Psoas muscle (tissue), 8 donors: Measurements from ENCODE around the gene ZFP92. TPM values are rescaled to one million over a fixed set of nuclear protein-coding genes. Genes with fewer than 3 reads are reported as not detected.
"Not testable (repeated sequence)": the region's sequence is repeated elsewhere in the genome, so short reads cannot be mapped to it uniquely, and the experiment has no call there.

Experiments used
- ATAC-seq, 4 donors: fragments of 200-7000 bp; cut with Tn5 transposase; one replicate each; pipeline ENCODE4 v1.9.1; 2020; ENCODE audit warnings: moderate library complexity in 3 of 4, mild to moderate bottlenecking in 2 of 4
- DNase-seq, 2 donors: peaks; one replicate each; pipeline ENCODE4 v3.0.0-alpha.2; 2020
- H3K27ac ChIP-seq: fragments of 200-600 bp; one replicate; pipeline ENCODE4 v1.8.0; 2022
- H3K27me3 ChIP-seq, 3 donors: fragments of 200-600 bp in 1 of 3; one replicate each; pipeline versions ENCODE4 v1.6.1 to v1.8.0; 2013 to 2022; ENCODE audit warnings: low read length in 2 of 3, mild to moderate bottlenecking in 2 of 3, moderate library complexity in 1 of 3; ENCODE audit not compliant: insufficient read depth in 3 of 3
- H3K36me3 ChIP-seq, 2 donors: fragments of 200-600 bp in 1 of 2; one replicate each; pipeline versions ENCODE4 v1.6.1 to v1.8.0; 2013 to 2022; ENCODE audit warnings: low read depth in 1 of 2, mild to moderate bottlenecking in 1 of 2, moderate library complexity in 1 of 2; ENCODE audit not compliant: insufficient read depth in 1 of 2
- H3K4me1 ChIP-seq: fragments of 200-600 bp; one replicate; pipeline ENCODE4 v1.8.0; 2022
- H3K4me3 ChIP-seq: fragments of 200-600 bp; one replicate; pipeline ENCODE4 v1.8.0; 2022; ENCODE audit warnings: mild to moderate bottlenecking
- H3K9me3 ChIP-seq: fragments of 200-600 bp; one replicate; pipeline ENCODE4 v1.8.0; 2022
- CTCF ChIP-seq: fragments of 200-600 bp; IDR thresholded peaks from one replicate; pipeline ENCODE4 v1.8.0; 2022; ENCODE audit warnings: antibody characterized with exemption
- WGBS, 3 donors: extraction: QIAGEN DNeasy Blood & Tissue Kit; methylation state at CpG; one replicate each; pipeline versions ENCODE4 v1.1.6 to v1.1.7; 2013; 5-methylcytosine and 5-hydroxymethylcytosine counted together
- intact Hi-C, 2 donors: fragments of 100-400 bp; cut with DNase I; formaldehyde crosslinking; loops; one replicate each; pipeline versions ENCODE4 v1.11.0 to v1.14.2; 2022
- polyA plus RNA-seq, 3 donors: library from polyadenylated mRNA; stranded (reverse); fragments of 200-250 nt; gene quantifications; one replicate each; pipeline ENCODE4 v1.2.3, GENCODE V29; 2013
- total RNA-seq, 4 donors: library from RNA; stranded (reverse); fragmentation: NEBNext Ultra II Directional in 2 of 4; extraction: Animal tissue kit (Norgen Biotek cat#: 25700) in 2 of 4; gene quantifications; one replicate each; pipeline versions ENCODE4 v1.2.1 to v1.2.4, GENCODE V29; 2021 to 2023
- donor health status: healthy with polysubstance abuse.
- donor health status: DM: no; HTN: no; CAD: no; lungs with moderate emphysema.
- donor health status: Bipolar disorder and iron deficiency.
- donor health status: healthy.
- donor health status: DM: yes; HTN: yes; CAD: no.
- donor health status: DM: no; HTN: no; CAD: no.
- donor health status: DM: no; HTN: no; CAD: no.
- donor health status: DM: yes; HTN: yes; CAD: no.

ZFP92 gene
- total and polyA plus RNA-seq, 7 donors: 0.10 to 0.50 (median 0.30) TPM

- Histone ChIP-seq H3K27ac (no peak overlapping the region), H3K9me3 (no peaks in the 10 kb centered on the region), H3K36me3 (no peaks in the 10 kb centered on the region), H3K4me1 (no peaks in the 10 kb centered on the region), H3K27me3 (peaks cover 0 to 6% (median 0%) of the 10 kb centered on the region in 3 donors), H3K4me3 (no peak overlapping the region)
- ATAC-seq (no peak), DNase-seq (no peak)
- 84 to 88% (median 86%) methylated on average over 9 to 14 of the region's 14 CpGs for WGBS, 3 donors
- no peak for TF ChIP-seq CTCF
- intact Hi-C loops: no loop called here
These were observed 22.4 kb upstream of the ZFP92 start for GRCh38 chrX:153388722-153389459.

- H3K4me1 ChIP-seq, H3K27ac ChIP-seq, ATAC-seq, intact Hi-C loops, H3K4me3 ChIP-seq, H3K36me3 ChIP-seq, DNase-seq, H3K27me3 ChIP-seq, H3K9me3 ChIP-seq: not testable (repeated sequence)
- 96 to 98% (median 97%) methylated on average over 5 to 6 of the region's 6 CpGs for WGBS, 3 donors
These were observed 21.9 kb upstream of the ZFP92 start for GRCh38 chrX:153389460-153389768.

GRCh38 chrX:153392642-153393321, 18.5 kb upstream of the ZFP92 start:
- ATAC-seq (no peak), DNase-seq (no peak)

GRCh38 chrX:153394612-153395011, 16.7 kb upstream of the ZFP92 start:
- intact Hi-C loops: no loop called here
- no peak for ATAC-seq
- no peak for DNase-seq
- Histone ChIP-seq H3K27ac (no peak overlapping the region), H3K9me3 (no peaks in the 10 kb centered on the region), H3K4me1 (no peaks in the 10 kb centered on the region), H3K36me3 (no peaks in the 10 kb centered on the region), H3K4me3 (no peak overlapping the region), H3K27me3 (peaks cover 0 to 18% (median 0%) of the 10 kb centered on the region in 3 donors)
- WGBS, 3 donors: 64 to 77% (median 76%) methylated on average over 13 of the region's 13 CpGs
- TF ChIP-seq CTCF: no peak

More at GRCh38 chrX:153392642-153393321, 18.5 kb upstream of the ZFP92 start:
- Histone ChIP-seq H3K27me3 (peaks cover 0 to 13% (median 0%) of the 10 kb centered on the region in 3 donors), H3K4me1 (no peaks in the 10 kb centered on the region), H3K36me3 (no peaks in the 10 kb centered on the region), H3K9me3 (no peaks in the 10 kb centered on the region), H3K27ac (no peak overlapping the region), H3K4me3 (no peak overlapping the region)
- intact Hi-C loops: no loop called here
- 79 to 84% (median 80%) methylated on average over 12 to 16 of the region's 16 CpGs for WGBS, 3 donors
- TF ChIP-seq CTCF: no peak

- ATAC-seq (no peak), DNase-seq (no peak)
- H3K27me3 ChIP-seq: peaks cover 0 to 18% (median 0%) of the 10 kb centered on the region in 3 donors
- H3K4me1 ChIP-seq: no peaks in the 10 kb centered on the region
- no peaks in the 10 kb centered on the region for H3K36me3 ChIP-seq
- 85 to 89% (median 88%) methylated on average over 16 to 26 of the region's 26 CpGs for WGBS, 3 donors
- H3K9me3 ChIP-seq: no peaks in the 10 kb centered on the region
- no peak overlapping the region for H3K27ac ChIP-seq
- intact Hi-C loops: no loop called here
- no peak for TF ChIP-seq CTCF
- no peak overlapping the region for H3K4me3 ChIP-seq
These were observed 15.5 kb upstream of the ZFP92 start for GRCh38 chrX:153395613-153396319.
